Measurements from ENCODE around the gene TBCK. TPM values are rescaled to one million over a fixed set of nuclear protein-coding genes. Genes with fewer than 3 reads are reported as not detected.

TBCK gene
- total and polyA plus RNA-seq, 2 of the 13 experiments (the other 11 are each of a cell fraction or from before 2014, with no cell fraction given): 51.0 to 62.4 TPM

DNA sequence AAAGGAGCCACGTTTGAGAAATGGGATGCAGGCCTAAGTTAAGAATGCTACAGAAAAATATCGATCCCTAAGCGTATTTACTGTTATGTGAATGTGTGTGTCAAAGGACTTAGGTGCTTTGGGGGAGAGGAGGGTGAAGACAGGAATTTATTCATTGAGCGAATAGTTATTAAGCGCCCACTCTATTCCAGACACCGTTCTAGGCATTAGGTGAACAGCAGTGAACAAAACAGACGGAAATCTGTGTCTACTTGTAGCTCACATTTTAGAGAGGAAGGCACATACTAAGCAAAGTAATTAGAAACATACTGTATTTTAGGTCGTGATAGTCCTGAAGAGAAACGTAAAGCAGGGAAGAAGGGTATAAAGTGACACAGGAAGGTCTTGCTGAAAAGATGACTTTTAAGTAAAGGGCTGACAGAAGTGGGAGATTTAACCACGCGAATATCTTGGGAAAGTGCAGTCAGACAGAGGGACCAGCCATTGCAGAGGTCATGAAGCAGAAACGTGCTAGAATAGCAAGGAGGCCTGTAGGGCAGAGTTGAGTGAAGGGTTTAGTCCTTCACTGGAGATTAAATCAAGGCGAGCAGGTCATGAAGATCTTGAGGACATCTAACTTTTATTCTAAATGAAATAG lies 882 bp upstream of the TBCK start:
- WGBS (ENCODE audit: low lambda C conversion rate): under 1% methylated on average over 13 of the region's 13 CpGs
- H3K79me2 ChIP-seq (ENCODE audit: insufficient read depth, low read length): peaks cover 89% of the 10 kb centered on the region
- DNase-seq (ENCODE audit: low spot score) (no peak), ATAC-seq (no peak; the same call in 1 of the 3 replicates), FAIRE-seq (no peak)
- intact Hi-C loops (cut with micrococcal nuclease; ENCODE audit: unreplicated experiment): loop anchor here (1.0 to 10.0 kb wide), 5 partner anchors 30 to 612 kb away; partner anchors contain the start of genes GIMD1, GSTCD and INTS12
- H3K36me3 ChIP-seq (replicated peaks in 1 of 2; ENCODE audit: control insufficient read depth in 1 of 2, insufficient read depth in 2 of 2, low read length in 2 of 2): 0 out of 5 replicates have a peak, but pooled peaks cover 0 to 4% of the 10 kb centered on the region in 2 experiments
- ChIA-PET CTCF (ENCODE audit: low intra/inter-chr PET ratio, low total read pairs) (no interaction called here), POLR2A (interaction anchor here (1.3 to 2.7 kb wide), 5 partner anchors 14 to 59 kb away, joined by 3 to 45 read pairs (median 16); no protein-coding TSS in a partner anchor)
- H3K4me3 ChIP-seq (replicated peaks in 1 of 3; ENCODE audit: insufficient read depth in 1 of 3, low read depth in 2 of 3, low read length in 3 of 3): peak overlapping the region; percentile 89 to 97 (median 93)
- TSS peak; percentile 82 for BruUV-seq (replicated peaks)
- H3K27me3 ChIP-seq (ENCODE audit: control insufficient read depth in 1 of 2, insufficient read depth in 2 of 2, low read length in 2 of 2): no peaks in the 10 kb centered on the region; a peak in 2 of 5 replicates
- peak overlapping the region; percentile 99 for H3K27ac ChIP-seq (ENCODE audit: extremely low read length, insufficient read depth, low read length)
- H4K20me1 ChIP-seq (ENCODE audit: insufficient read depth, low read length): no peaks in the 10 kb centered on the region
- H3K9ac ChIP-seq (ENCODE audit: insufficient read depth, low read depth, low read length): peak overlapping the region; percentile 99
- no peaks in the 10 kb centered on the region for H3K9me3 ChIP-seq (ENCODE audit: low read length)
- H2AFZ ChIP-seq (ENCODE audit: low read length): peak overlapping the region; percentile 66
- peak overlapping the region; percentile 75 for H3K4me2 ChIP-seq (ENCODE audit: low read depth, low read length)
- peaks cover 52% of the 10 kb centered on the region for H3K4me1 ChIP-seq (ENCODE audit: insufficient read depth, low read length)
- in situ Hi-C loops (cut with HindIII; ENCODE audit: extremely low pct_ligation_motif_present, low pct_unique_long_range_greater_than_20kb): no loop called here
- TF ChIP-seq, protein P1, sequence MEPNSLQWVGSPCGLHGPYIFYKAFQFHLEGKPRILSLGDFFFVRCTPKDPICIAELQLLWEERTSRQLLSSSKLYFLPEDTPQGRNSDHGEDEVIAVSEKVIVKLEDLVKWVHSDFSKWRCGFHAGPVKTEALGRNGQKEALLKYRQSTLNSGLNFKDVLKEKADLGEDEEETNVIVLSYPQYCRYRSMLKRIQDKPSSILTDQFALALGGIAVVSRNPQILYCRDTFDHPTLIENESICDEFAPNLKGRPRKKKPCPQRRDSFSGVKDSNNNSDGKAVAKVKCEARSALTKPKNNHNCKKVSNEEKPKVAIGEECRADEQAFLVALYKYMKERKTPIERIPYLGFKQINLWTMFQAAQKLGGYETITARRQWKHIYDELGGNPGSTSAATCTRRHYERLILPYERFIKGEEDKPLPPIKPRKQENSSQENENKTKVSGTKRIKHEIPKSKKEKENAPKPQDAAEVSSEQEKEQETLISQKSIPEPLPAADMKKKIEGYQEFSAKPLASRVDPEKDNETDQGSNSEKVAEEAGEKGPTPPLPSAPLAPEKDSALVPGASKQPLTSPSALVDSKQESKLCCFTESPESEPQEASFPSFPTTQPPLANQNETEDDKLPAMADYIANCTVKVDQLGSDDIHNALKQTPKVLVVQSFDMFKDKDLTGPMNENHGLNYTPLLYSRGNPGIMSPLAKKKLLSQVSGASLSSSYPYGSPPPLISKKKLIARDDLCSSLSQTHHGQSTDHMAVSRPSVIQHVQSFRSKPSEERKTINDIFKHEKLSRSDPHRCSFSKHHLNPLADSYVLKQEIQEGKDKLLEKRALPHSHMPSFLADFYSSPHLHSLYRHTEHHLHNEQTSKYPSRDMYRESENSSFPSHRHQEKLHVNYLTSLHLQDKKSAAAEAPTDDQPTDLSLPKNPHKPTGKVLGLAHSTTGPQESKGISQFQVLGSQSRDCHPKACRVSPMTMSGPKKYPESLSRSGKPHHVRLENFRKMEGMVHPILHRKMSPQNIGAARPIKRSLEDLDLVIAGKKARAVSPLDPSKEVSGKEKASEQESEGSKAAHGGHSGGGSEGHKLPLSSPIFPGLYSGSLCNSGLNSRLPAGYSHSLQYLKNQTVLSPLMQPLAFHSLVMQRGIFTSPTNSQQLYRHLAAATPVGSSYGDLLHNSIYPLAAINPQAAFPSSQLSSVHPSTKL (CRISPR knock-in tag; IDR thresholded peaks at IDR 0.05): 0 out of 2 replicates have a peak, but pooled peaks have one; percentile 6
- TF ChIP-seq, protein P2, sequence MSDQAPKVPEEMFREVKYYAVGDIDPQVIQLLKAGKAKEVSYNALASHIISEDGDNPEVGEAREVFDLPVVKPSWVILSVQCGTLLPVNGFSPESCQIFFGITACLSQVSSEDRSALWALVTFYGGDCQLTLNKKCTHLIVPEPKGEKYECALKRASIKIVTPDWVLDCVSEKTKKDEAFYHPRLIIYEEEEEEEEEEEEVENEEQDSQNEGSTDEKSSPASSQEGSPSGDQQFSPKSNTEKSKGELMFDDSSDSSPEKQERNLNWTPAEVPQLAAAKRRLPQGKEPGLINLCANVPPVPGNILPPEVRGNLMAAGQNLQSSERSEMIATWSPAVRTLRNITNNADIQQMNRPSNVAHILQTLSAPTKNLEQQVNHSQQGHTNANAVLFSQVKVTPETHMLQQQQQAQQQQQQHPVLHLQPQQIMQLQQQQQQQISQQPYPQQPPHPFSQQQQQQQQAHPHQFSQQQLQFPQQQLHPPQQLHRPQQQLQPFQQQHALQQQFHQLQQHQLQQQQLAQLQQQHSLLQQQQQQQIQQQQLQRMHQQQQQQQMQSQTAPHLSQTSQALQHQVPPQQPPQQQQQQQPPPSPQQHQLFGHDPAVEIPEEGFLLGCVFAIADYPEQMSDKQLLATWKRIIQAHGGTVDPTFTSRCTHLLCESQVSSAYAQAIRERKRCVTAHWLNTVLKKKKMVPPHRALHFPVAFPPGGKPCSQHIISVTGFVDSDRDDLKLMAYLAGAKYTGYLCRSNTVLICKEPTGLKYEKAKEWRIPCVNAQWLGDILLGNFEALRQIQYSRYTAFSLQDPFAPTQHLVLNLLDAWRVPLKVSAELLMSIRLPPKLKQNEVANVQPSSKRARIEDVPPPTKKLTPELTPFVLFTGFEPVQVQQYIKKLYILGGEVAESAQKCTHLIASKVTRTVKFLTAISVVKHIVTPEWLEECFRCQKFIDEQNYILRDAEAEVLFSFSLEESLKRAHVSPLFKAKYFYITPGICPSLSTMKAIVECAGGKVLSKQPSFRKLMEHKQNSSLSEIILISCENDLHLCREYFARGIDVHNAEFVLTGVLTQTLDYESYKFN (CRISPR knock-in tag; conservative IDR thresholded peaks at IDR 0.05): peak; percentile 10; the same call in 1 of the 2 replicates
- TF ChIP-seq, protein P3, sequence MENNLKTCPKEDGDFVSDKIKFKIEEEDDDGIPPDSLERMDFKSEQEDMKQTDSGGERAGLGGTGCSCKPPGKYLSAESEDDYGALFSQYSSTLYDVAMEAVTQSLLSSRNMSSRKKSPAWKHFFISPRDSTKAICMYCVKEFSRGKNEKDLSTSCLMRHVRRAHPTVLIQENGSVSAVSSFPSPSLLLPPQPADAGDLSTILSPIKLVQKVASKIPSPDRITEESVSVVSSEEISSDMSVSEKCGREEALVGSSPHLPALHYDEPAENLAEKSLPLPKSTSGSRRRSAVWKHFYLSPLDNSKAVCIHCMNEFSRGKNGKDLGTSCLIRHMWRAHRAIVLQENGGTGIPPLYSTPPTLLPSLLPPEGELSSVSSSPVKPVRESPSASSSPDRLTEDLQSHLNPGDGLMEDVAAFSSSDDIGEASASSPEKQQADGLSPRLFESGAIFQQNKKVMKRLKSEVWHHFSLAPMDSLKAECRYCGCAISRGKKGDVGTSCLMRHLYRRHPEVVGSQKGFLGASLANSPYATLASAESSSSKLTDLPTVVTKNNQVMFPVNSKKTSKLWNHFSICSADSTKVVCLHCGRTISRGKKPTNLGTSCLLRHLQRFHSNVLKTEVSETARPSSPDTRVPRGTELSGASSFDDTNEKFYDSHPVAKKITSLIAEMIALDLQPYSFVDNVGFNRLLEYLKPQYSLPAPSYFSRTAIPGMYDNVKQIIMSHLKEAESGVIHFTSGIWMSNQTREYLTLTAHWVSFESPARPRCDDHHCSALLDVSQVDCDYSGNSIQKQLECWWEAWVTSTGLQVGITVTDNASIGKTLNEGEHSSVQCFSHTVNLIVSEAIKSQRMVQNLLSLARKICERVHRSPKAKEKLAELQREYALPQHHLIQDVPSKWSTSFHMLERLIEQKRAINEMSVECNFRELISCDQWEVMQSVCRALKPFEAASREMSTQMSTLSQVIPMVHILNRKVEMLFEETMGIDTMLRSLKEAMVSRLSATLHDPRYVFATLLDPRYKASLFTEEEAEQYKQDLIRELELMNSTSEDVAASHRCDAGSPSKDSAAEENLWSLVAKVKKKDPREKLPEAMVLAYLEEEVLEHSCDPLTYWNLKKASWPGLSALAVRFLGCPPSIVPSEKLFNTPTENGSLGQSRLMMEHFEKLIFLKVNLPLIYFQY (CRISPR knock-in tag; IDR thresholded peaks at IDR 0.05; ENCODE audit: borderline replicate concordance): 0 out of 2 replicates have a peak, but pooled peaks have one; percentile 1
- TF ChIP-seq HOMEZ (CRISPR knock-in tag; IDR thresholded peaks at IDR 0.05; ENCODE audit: low read depth) (no peak), ZNF451 (CRISPR knock-in tag; IDR thresholded peaks at IDR 0.05) (peak; percentile 2; the same call in 1 of the 2 replicates)
